ENCODE measurements around the gene IL18.
"Not testable (repeated sequence)": the region's sequence is repeated elsewhere in the genome, so short reads cannot be mapped to it uniquely, and the experiment has no call there.

Gene IL18

GRCh38 chr11:112115386-112115785, 48.5 kb downstream of the IL18 start:
- DNase-seq, result no peak

- DNase-seq, result no peak
These were observed 49.4 kb downstream of the IL18 start for GRCh38 chr11:112114460-112114859.

- DNase-seq, result no peak
These were observed 50.1 kb downstream of the IL18 start for GRCh38 chr11:112113539-112114457.

- DNase-seq, result no peak
These were observed 57.8 kb downstream of the IL18 start for GRCh38 chr11:112106070-112106469.

GRCh38 chr11:112103446-112103845, 60.4 kb downstream of the IL18 start:
- no peak for DNase-seq

- no peak for DNase-seq
These were observed 63.4 kb downstream of the IL18 start for GRCh38 chr11:112100462-112100861.

GRCh38 chr11:112097734-112098528, 66.0 kb downstream of the IL18 start:
- no peak for DNase-seq

- DNase-seq, result no peak
These were observed 67.7 kb downstream of the IL18 start for GRCh38 chr11:112096194-112096593.

- DNase-seq, result not testable (repeated sequence)
These were observed 68.6 kb downstream of the IL18 start for GRCh38 chr11:112095302-112095701.

Measured in GOT3 (cell line).